ENCODE measurements around the gene FAM180B. TPM values are rescaled to one million over a fixed set of nuclear protein-coding genes. Genes with fewer than 3 reads are reported as not detected.

FAM180B gene
- total and polyA plus RNA-seq, 2 of the 13 experiments (the other 11 are each of a cell fraction or from before 2014, with no cell fraction given): 0.40 to 1.0 TPM

DNA sequence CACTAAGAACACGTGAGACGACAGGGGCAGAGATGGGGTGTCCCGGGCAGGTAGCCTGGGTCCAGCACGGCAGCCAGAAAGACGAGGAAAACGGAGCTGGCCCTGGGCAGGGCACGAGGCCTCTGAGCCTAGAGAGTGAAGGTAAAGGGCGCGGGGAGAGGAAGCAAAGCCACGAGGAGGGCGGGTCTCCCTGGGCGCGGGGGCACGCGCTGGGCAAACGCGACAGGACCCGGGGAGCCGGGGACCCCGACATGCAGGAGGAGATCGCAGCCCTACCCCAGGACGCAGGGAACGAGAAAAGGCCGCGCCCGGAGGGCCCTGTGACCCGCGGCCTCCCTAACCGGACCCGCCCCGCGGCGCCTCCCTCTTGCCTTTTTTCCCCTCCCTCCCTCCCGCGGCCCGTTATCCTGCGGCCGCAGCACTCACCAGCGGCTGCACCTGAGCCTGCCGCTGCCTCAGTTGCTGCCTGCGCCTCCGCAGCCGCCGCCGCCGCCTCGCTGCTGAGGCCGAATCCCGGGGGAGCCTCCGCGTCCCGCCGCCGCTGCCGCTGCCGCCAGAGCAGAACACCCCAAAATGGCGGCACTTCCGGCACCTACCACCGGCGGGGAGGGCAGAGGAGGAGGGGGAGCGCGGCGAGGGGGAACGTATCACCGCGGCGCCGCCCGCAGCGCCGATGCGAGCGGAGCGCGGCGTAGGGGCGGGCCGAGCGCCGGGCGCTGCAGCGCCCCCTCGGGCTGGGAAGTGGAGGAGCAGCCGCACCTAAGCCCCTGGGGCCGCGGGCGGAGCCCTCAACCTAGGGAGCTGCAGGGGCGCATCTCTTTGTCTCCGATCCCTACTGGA lies 33.7 kb upstream of the FAM180B start, which contains the start of gene CELF1 (continued):
- TF ChIP-seq, protein P1, sequence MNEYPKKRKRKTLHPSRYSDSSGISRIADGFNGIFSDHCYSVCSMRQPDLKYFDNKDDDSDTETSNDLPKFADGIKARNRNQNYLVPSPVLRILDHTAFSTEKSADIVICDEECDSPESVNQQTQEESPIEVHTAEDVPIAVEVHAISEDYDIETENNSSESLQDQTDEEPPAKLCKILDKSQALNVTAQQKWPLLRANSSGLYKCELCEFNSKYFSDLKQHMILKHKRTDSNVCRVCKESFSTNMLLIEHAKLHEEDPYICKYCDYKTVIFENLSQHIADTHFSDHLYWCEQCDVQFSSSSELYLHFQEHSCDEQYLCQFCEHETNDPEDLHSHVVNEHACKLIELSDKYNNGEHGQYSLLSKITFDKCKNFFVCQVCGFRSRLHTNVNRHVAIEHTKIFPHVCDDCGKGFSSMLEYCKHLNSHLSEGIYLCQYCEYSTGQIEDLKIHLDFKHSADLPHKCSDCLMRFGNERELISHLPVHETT (CRISPR knock-in tag; conservative IDR thresholded peaks at IDR 0.05): peak; percentile 96
- peak; percentile 80; the same call in 1 of the 2 replicates for TF ChIP-seq ZNF605 (CRISPR knock-in tag; IDR thresholded peaks at IDR 0.05)
- no peak; the same call in 1 of the 2 replicates for TF ChIP-seq ZNF263 (CRISPR knock-in tag; IDR thresholded peaks at IDR 0.05)
- TF ChIP-seq, protein P2, sequence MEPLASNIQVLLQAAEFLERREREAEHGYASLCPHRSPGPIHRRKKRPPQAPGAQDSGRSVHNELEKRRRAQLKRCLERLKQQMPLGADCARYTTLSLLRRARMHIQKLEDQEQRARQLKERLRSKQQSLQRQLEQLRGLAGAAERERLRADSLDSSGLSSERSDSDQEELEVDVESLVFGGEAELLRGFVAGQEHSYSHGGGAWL (CRISPR knock-in tag; IDR thresholded peaks at IDR 0.05): 0 out of 2 replicates have a peak, but pooled peaks have one; percentile 37
- TF ChIP-seq IKZF4 (CRISPR knock-in tag; IDR thresholded peaks at IDR 0.05; ENCODE audit: borderline replicate concordance, low read depth, not compliant biosample characterization): peak; percentile 25
- peak; percentile 84 for TF ChIP-seq PHF8 (CRISPR knock-in tag; IDR thresholded peaks at IDR 0.05)
- peak; percentile 84 for TF ChIP-seq KDM5B (CRISPR knock-in tag; IDR thresholded peaks at IDR 0.05; ENCODE audit: borderline replicate concordance)
- TF ChIP-seq RFXAP (CRISPR knock-in tag; IDR thresholded peaks at IDR 0.05; ENCODE audit: borderline replicate concordance): peak; percentile 54; the same call in 1 of the 2 replicates
- no peak for TF ChIP-seq THAP7 (CRISPR knock-in tag; IDR thresholded peaks at IDR 0.05)
- TF ChIP-seq ELF3 (CRISPR knock-in tag; IDR thresholded peaks at IDR 0.05): peak; percentile 54; the same call in 1 of the 2 replicates
- TF ChIP-seq, protein P3, sequence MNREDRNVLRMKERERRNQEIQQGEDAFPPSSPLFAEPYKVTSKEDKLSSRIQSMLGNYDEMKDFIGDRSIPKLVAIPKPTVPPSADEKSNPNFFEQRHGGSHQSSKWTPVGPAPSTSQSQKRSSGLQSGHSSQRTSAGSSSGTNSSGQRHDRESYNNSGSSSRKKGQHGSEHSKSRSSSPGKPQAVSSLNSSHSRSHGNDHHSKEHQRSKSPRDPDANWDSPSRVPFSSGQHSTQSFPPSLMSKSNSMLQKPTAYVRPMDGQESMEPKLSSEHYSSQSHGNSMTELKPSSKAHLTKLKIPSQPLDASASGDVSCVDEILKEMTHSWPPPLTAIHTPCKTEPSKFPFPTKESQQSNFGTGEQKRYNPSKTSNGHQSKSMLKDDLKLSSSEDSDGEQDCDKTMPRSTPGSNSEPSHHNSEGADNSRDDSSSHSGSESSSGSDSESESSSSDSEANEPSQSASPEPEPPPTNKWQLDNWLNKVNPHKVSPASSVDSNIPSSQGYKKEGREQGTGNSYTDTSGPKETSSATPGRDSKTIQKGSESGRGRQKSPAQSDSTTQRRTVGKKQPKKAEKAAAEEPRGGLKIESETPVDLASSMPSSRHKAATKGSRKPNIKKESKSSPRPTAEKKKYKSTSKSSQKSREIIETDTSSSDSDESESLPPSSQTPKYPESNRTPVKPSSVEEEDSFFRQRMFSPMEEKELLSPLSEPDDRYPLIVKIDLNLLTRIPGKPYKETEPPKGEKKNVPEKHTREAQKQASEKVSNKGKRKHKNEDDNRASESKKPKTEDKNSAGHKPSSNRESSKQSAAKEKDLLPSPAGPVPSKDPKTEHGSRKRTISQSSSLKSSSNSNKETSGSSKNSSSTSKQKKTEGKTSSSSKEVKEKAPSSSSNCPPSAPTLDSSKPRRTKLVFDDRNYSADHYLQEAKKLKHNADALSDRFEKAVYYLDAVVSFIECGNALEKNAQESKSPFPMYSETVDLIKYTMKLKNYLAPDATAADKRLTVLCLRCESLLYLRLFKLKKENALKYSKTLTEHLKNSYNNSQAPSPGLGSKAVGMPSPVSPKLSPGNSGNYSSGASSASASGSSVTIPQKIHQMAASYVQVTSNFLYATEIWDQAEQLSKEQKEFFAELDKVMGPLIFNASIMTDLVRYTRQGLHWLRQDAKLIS (CRISPR knock-in tag; IDR thresholded peaks at IDR 0.05): no peak
- TF ChIP-seq XRCC5 (optimal IDR thresholded peaks at IDR 0.05; ENCODE audit: low read length): peak; percentile 93
- TF ChIP-seq EZH2 (conservative IDR thresholded peaks at IDR 0.05; ENCODE audit: low read depth, low read length): no peak
- TF ChIP-seq MAF1 (CRISPR knock-in tag; IDR thresholded peaks at IDR 0.05; ENCODE audit: borderline replicate concordance): peak; percentile 53; the same call in 1 of the 2 replicates
- TF ChIP-seq, protein P4, sequence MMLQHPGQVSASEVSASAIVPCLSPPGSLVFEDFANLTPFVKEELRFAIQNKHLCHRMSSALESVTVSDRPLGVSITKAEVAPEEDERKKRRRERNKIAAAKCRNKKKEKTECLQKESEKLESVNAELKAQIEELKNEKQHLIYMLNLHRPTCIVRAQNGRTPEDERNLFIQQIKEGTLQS (CRISPR knock-in tag; IDR thresholded peaks at IDR 0.05): no peak
- TF ChIP-seq ZNF580 (CRISPR knock-in tag; IDR thresholded peaks at IDR 0.05; ENCODE audit: borderline replicate concordance, low read depth): peak; percentile 55
- no peak for TF ChIP-seq EHMT2 (IDR thresholded peaks at IDR 0.05; ENCODE audit: borderline replicate concordance, low read depth, low read length)
- peak; percentile 40; the same call in 1 of the 2 replicates for TF ChIP-seq ZBTB20 (CRISPR knock-in tag; IDR thresholded peaks at IDR 0.05; ENCODE audit: borderline replicate concordance, low read depth)
- no peak; the same call in 1 of the 2 replicates for TF ChIP-seq CBX5 (CRISPR knock-in tag; IDR thresholded peaks at IDR 0.05; ENCODE audit: borderline replicate concordance)
- TF ChIP-seq, protein P5, sequence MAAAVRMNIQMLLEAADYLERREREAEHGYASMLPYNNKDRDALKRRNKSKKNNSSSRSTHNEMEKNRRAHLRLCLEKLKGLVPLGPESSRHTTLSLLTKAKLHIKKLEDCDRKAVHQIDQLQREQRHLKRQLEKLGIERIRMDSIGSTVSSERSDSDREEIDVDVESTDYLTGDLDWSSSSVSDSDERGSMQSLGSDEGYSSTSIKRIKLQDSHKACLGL (CRISPR knock-in tag; IDR thresholded peaks at IDR 0.05): peak; percentile 89; the same call in 1 of the 2 replicates
- TF ChIP-seq ZMAT3 (CRISPR knock-in tag; conservative IDR thresholded peaks at IDR 0.05): no peak
